Uterus (tissue), 2 donors: ENCODE results near the gene APOBEC2.

Experiments
- CTCF ChIP-seq, 4 experiments: fragments of 200-600 bp in 2 of 4; fragments of 450-650 bp in 2 of 4; sonication (generic) in 2 of 4; IDR thresholded peaks; one replicate each; pipeline ENCODE4 v1.5.1; 2016 to 2019; ENCODE audit warnings: antibody characterized with exemption in 4 of 4, mild to moderate bottlenecking in 2 of 4, moderate library complexity in 1 of 4
- POLR2A ChIP-seq, 2 donors: fragments of 450-650 bp; IDR thresholded peaks; one replicate each; pipeline ENCODE4 v1.6.1; 2016; ENCODE audit warnings: antibody characterized with exemption in 2 of 2, mild to moderate bottlenecking in 1 of 2, moderate library complexity in 1 of 2

- TF ChIP-seq CTCF (IDR thresholded peaks at IDR 0.05) (no peak), POLR2A (IDR thresholded peaks at IDR 0.05) (no peak)
Observed at GRCh38 chr6:41037107-41037900, 15.7 kb upstream of the APOBEC2 start.
